Body of pancreas (tissue), 4 donors: ENCODE data around the gene ENO2.

Experiments used
- POLR2A ChIP-seq, 3 donors: fragments of 450-650 bp; IDR thresholded peaks; one replicate each; pipeline ENCODE4 v1.6.1; 2016; ENCODE audit warnings: antibody characterized with exemption in 3 of 3, mild to moderate bottlenecking in 2 of 3
- TF ChIP-seq, protein P1 (sequence below), 7 experiments: fragments of 450-650 bp in 4 of 7; fragments of 200-600 bp in 3 of 7; sonication (generic) in 3 of 7; IDR thresholded peaks; one replicate each; pipeline ENCODE4 v1.5.1; 2016 to 2019; ENCODE audit warnings: antibody characterized with exemption in 7 of 7

- no peak for TF ChIP-seq POLR2A (IDR thresholded peaks at IDR 0.05)
- TF ChIP-seq, protein P1, sequence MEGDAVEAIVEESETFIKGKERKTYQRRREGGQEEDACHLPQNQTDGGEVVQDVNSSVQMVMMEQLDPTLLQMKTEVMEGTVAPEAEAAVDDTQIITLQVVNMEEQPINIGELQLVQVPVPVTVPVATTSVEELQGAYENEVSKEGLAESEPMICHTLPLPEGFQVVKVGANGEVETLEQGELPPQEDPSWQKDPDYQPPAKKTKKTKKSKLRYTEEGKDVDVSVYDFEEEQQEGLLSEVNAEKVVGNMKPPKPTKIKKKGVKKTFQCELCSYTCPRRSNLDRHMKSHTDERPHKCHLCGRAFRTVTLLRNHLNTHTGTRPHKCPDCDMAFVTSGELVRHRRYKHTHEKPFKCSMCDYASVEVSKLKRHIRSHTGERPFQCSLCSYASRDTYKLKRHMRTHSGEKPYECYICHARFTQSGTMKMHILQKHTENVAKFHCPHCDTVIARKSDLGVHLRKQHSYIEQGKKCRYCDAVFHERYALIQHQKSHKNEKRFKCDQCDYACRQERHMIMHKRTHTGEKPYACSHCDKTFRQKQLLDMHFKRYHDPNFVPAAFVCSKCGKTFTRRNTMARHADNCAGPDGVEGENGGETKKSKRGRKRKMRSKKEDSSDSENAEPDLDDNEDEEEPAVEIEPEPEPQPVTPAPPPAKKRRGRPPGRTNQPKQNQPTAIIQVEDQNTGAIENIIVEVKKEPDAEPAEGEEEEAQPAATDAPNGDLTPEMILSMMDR (IDR thresholded peaks at IDR 0.05): no peak
Observed at GRCh38 chr12:6963791-6964413, 49.5 kb downstream of the ENO2 start.
